ENCODE measurements around the gene CCL25.

The CCL25 gene

GRCh38 chr19:8107301-8107903 lies 54.8 kb downstream of the CCL25 start:
- no peak for TF ChIP-seq POLR2A (IDR thresholded peaks at IDR 0.05; ENCODE audit: low read depth, low read length)
- TF ChIP-seq TAF1 (IDR thresholded peaks at IDR 0.05; ENCODE audit: borderline replicate concordance, low read depth, low read length), result no peak
- no peak for TF ChIP-seq POLR2AphosphoS5 (IDR thresholded peaks at IDR 0.05; ENCODE audit: low read depth, low read length)
- FAIRE-seq (no peak), DNase-seq (ENCODE audit: insufficient read length) (no peak)

DNA sequence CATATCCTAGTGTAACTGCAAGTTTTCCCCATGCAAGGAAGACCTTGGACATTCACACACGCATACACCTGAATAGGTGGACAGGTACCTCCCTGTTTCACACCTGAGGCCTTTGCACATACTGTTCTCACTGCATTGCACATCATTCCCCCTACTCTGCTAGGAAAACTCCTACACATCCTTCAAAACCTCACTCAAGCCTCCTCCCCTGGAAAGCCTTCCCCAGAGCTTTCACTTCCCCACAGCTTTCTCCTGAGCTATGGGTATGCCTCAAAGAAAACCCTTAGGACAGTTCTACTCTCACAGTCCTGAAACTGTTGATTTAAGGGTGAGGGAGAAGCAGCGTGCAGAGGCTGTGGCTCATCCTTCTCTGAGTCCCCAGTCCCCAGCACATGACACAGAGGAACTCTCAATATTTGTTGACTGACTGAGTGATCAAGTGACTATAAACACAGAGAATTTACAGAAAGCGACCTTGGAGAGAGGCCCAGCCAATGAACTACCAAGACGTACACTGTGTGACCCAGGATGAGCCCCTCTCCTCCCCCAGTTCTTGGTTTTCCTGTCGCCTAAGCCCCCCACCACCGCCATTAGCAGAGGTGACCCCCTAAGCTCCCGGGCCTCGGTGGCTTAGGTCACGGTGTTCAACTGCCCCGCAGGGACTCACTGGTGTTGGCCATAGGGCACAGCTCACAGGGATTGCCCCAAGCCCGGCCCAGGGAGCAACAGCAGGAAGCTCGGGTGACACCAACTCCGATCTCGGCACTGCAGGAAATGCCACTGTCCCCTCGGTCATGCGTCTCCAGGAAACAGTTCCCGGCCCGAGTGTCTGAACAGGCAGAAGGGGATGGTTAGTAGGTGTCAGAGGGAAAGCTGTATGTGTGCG lies 56.2 kb downstream of the CCL25 start:
- no peak for TF ChIP-seq POLR2A (IDR thresholded peaks at IDR 0.05; ENCODE audit: low read depth, low read length)
- TF ChIP-seq POLR2AphosphoS5 (IDR thresholded peaks at IDR 0.05; ENCODE audit: low read depth, low read length), result no peak
- no peak for TF ChIP-seq TAF1 (IDR thresholded peaks at IDR 0.05; ENCODE audit: borderline replicate concordance, low read depth, low read length)
- DNase-seq (ENCODE audit: insufficient read length), result no peak
- FAIRE-seq, result no peak

DNA sequence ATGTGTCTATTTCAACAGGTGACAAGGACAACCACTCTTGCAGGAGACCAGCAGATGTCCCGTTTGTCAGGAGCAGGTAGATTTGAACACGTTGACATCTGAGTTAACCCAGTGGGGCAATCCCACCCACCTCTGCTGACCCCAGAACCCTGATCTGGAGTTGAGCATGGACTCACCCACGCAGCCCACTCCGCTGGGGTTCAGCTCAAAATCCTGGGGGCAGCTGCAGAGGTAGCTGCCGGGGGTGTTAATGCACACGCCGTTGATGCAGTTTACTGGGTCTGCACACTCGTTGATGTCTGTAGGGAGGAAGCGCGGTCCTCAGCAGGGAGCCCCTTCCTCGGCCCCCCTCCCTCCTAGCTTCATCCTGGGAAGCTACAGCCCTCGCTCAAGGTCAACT lies 56.9 kb downstream of the CCL25 start:
- no peak for FAIRE-seq
- no peak for DNase-seq (ENCODE audit: insufficient read length)
- TF ChIP-seq POLR2AphosphoS5 (IDR thresholded peaks at IDR 0.05; ENCODE audit: low read depth, low read length) (no peak), POLR2A (IDR thresholded peaks at IDR 0.05; ENCODE audit: low read depth, low read length) (no peak), TAF1 (IDR thresholded peaks at IDR 0.05; ENCODE audit: borderline replicate concordance, low read depth, low read length) (no peak)

DNA sequence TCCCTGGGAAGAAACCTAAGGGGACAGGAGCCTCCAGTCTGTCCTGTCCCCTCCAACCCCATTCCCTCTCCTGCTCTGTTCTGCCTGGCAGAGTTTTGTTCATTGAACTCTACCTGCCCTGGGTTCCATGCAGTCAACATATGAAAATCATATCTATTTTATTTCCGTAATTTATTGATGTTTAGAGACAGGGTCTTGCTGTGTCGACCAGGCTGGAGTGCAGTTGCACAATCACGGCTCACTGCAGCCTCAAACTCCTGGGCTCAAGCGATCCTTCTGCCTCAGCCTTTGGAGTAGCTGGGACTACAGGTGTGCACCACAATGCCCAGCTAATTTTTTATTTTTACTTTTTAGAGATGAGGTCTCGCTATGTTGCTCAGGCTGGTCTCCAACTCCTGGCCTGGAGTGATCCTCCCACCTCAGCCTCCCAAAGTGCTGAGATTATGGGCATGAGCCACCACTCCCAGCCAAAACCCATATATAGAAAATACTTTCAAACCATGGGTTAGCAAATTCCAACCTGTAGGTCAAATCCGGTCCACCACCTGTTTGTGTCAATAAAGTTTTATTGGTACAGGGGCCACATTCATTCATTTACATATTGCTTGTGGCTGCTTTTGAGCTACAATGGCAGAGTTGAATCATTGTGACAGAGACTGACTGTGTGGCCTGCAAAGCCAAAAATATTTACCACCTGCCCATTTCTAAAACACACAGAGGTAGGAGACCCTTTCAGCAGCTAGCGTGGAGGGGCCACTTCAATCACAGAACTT lies 57.5 kb downstream of the CCL25 start:
- DNase-seq (ENCODE audit: insufficient read length) (no peak), FAIRE-seq (no peak)
- TF ChIP-seq TAF1 (IDR thresholded peaks at IDR 0.05; ENCODE audit: borderline replicate concordance, low read depth, low read length) (no peak), POLR2AphosphoS5 (IDR thresholded peaks at IDR 0.05; ENCODE audit: low read depth, low read length) (no peak), POLR2A (IDR thresholded peaks at IDR 0.05; ENCODE audit: low read depth, low read length) (no peak)

DNA sequence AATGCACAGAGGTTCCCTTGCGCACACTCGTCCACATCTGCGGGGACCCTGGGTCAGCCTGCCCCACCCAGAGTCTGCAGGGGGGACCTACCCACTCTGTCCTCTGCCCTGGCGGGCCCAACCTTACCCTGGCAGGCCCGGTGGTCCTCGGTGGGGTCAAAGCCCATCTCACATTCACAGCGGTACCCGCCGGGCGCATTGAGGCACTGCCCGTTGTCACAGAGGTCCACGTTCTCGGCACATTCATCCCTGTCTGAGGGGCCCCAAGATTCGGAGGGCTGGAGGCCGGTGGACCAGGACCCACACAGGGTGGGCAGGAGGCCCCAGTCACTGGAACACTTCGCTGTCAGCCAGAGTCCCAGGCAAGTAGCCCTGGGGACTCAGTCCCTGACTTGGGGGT lies 58.4 kb downstream of the CCL25 start:
- TF ChIP-seq POLR2AphosphoS5 (IDR thresholded peaks at IDR 0.05; ENCODE audit: low read depth, low read length), result no peak
- no peak for TF ChIP-seq TAF1 (IDR thresholded peaks at IDR 0.05; ENCODE audit: borderline replicate concordance, low read depth, low read length)
- TF ChIP-seq POLR2A (IDR thresholded peaks at IDR 0.05; ENCODE audit: low read depth, low read length), result no peak
- FAIRE-seq, result no peak
- no peak for DNase-seq (ENCODE audit: insufficient read length)

DNA sequence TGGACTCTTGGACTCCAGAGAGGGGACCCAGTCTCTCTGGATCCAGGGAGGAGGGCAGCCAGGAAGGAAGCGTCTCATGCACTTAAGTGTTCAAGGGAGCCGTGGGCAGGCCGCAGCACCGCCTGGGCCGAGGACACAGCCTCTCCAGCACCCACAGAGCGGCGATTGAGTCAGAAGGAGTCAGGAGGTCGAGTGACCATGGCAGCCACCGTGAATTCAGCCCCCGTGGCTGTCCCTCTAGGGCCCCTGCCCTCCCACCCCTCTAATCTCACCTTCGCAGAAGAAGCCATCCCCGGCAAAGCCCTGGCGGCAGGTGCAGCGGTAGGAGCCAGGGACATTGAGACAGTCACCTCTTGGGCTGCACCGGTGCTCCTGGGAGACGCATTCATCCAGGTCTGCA lies 58.8 kb downstream of the CCL25 start:
- FAIRE-seq (no peak), DNase-seq (ENCODE audit: insufficient read length) (no peak)
- TF ChIP-seq TAF1 (IDR thresholded peaks at IDR 0.05; ENCODE audit: borderline replicate concordance, low read depth, low read length) (no peak), POLR2A (IDR thresholded peaks at IDR 0.05; ENCODE audit: low read depth, low read length) (no peak), POLR2AphosphoS5 (IDR thresholded peaks at IDR 0.05; ENCODE audit: low read depth, low read length) (no peak)
